ENCODE results near the gene DLX4.

Gene DLX4

DNA sequence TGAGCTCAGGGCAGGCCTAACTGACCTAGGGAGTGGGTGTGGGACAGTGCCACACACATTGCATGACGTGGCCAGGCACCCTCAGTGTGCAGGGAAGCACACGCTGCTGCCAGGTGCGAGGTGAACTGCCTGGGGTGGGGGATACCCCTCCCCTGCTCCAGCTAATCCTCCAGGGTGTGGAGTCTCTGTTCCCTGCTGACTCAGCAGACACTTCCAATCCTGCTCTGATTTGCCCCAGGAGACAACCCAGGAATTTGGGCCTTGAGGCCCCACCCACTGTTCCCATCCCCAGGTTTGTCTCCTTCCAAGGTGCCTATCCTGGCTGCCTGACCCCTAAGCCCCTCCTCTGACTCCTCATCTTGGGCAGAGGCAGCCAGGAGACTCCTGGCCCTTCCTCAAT, 15.3 kb downstream of the DLX4 start:
- ATAC-seq: no peak
- TF ChIP-seq ESRRG (CRISPR knock-in tag; IDR thresholded peaks at IDR 0.05) (no peak), TOX (CRISPR knock-in tag; IDR thresholded peaks at IDR 0.05; ENCODE audit: borderline replicate concordance) (no peak), ZC3H10 (CRISPR knock-in tag; IDR thresholded peaks at IDR 0.05) (no peak), ISL1 (CRISPR knock-in tag; IDR thresholded peaks at IDR 0.05) (no peak)
- TF ChIP-seq, protein P1, sequence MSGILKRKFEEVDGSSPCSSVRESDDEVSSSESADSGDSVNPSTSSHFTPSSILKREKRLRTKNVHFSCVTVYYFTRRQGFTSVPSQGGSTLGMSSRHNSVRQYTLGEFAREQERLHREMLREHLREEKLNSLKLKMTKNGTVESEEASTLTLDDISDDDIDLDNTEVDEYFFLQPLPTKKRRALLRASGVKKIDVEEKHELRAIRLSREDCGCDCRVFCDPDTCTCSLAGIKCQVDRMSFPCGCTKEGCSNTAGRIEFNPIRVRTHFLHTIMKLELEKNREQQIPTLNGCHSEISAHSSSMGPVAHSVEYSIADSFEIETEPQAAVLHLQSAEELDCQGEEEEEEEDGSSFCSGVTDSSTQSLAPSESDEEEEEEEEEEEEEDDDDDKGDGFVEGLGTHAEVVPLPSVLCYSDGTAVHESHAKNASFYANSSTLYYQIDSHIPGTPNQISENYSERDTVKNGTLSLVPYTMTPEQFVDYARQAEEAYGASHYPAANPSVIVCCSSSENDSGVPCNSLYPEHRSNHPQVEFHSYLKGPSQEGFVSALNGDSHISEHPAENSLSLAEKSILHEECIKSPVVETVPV (CRISPR knock-in tag; IDR thresholded peaks at IDR 0.05): no peak

- TF ChIP-seq ZC3H10 (CRISPR knock-in tag; IDR thresholded peaks at IDR 0.05) (no peak), ZNF8 (CRISPR knock-in tag; IDR thresholded peaks at IDR 0.05) (no peak), OSR1 (CRISPR knock-in tag; IDR thresholded peaks at IDR 0.05) (no peak), BACH2 (CRISPR knock-in tag; IDR thresholded peaks at IDR 0.05; ENCODE audit: borderline replicate concordance) (no peak), TCF4 (CRISPR knock-in tag; IDR thresholded peaks at IDR 0.05; ENCODE audit: borderline replicate concordance) (no peak)
- TF ChIP-seq, protein P2, sequence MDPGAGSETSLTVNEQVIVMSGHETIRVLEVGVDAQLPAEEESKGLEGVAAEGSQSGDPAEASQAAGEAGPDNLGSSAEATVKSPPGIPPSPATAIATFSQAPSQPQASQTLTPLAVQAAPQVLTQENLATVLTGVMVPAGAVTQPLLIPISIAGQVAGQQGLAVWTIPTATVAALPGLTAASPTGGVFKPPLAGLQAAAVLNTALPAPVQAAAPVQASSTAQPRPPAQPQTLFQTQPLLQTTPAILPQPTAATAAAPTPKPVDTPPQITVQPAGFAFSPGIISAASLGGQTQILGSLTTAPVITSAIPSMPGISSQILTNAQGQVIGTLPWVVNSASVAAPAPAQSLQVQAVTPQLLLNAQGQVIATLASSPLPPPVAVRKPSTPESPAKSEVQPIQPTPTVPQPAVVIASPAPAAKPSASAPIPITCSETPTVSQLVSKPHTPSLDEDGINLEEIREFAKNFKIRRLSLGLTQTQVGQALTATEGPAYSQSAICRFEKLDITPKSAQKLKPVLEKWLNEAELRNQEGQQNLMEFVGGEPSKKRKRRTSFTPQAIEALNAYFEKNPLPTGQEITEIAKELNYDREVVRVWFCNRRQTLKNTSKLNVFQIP (CRISPR knock-in tag; IDR thresholded peaks at IDR 0.05; ENCODE audit: borderline replicate concordance, low read depth): no peak
- ATAC-seq: no peak
Measured at GRCh38 chr17:49984776-49985175, 15.8 kb downstream of the DLX4 start.

- ATAC-seq: no peak
- TF ChIP-seq SNAI2 (CRISPR knock-in tag; IDR thresholded peaks at IDR 0.05): no peak
- TF ChIP-seq ESRRG (CRISPR knock-in tag; IDR thresholded peaks at IDR 0.05): no peak
- no peak for TF ChIP-seq TCF4 (CRISPR knock-in tag; IDR thresholded peaks at IDR 0.05; ENCODE audit: borderline replicate concordance)
- no peak for TF ChIP-seq ZC3H10 (CRISPR knock-in tag; IDR thresholded peaks at IDR 0.05)
- TF ChIP-seq ZFP30 (CRISPR knock-in tag; IDR thresholded peaks at IDR 0.05): no peak
- TF ChIP-seq ZNF70 (CRISPR knock-in tag; IDR thresholded peaks at IDR 0.05): no peak
- TF ChIP-seq RARB (CRISPR knock-in tag; IDR thresholded peaks at IDR 0.05): no peak
- TF ChIP-seq, protein P3, sequence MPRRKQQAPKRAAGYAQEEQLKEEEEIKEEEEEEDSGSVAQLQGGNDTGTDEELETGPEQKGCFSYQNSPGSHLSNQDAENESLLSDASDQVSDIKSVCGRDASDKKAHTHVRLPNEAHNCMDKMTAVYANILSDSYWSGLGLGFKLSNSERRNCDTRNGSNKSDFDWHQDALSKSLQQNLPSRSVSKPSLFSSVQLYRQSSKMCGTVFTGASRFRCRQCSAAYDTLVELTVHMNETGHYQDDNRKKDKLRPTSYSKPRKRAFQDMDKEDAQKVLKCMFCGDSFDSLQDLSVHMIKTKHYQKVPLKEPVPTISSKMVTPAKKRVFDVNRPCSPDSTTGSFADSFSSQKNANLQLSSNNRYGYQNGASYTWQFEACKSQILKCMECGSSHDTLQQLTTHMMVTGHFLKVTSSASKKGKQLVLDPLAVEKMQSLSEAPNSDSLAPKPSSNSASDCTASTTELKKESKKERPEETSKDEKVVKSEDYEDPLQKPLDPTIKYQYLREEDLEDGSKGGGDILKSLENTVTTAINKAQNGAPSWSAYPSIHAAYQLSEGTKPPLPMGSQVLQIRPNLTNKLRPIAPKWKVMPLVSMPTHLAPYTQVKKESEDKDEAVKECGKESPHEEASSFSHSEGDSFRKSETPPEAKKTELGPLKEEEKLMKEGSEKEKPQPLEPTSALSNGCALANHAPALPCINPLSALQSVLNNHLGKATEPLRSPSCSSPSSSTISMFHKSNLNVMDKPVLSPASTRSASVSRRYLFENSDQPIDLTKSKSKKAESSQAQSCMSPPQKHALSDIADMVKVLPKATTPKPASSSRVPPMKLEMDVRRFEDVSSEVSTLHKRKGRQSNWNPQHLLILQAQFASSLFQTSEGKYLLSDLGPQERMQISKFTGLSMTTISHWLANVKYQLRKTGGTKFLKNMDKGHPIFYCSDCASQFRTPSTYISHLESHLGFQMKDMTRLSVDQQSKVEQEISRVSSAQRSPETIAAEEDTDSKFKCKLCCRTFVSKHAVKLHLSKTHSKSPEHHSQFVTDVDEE (CRISPR knock-in tag; IDR thresholded peaks at IDR 0.05): no peak
- TF ChIP-seq ARNTL (CRISPR knock-in tag; IDR thresholded peaks at IDR 0.05; ENCODE audit: borderline replicate concordance, low read depth): no peak
- no peak for TF ChIP-seq ZFP3 (CRISPR knock-in tag; IDR thresholded peaks at IDR 0.05)
Measured at GRCh38 chr17:49985310-49985990, 16.5 kb downstream of the DLX4 start.

DNA sequence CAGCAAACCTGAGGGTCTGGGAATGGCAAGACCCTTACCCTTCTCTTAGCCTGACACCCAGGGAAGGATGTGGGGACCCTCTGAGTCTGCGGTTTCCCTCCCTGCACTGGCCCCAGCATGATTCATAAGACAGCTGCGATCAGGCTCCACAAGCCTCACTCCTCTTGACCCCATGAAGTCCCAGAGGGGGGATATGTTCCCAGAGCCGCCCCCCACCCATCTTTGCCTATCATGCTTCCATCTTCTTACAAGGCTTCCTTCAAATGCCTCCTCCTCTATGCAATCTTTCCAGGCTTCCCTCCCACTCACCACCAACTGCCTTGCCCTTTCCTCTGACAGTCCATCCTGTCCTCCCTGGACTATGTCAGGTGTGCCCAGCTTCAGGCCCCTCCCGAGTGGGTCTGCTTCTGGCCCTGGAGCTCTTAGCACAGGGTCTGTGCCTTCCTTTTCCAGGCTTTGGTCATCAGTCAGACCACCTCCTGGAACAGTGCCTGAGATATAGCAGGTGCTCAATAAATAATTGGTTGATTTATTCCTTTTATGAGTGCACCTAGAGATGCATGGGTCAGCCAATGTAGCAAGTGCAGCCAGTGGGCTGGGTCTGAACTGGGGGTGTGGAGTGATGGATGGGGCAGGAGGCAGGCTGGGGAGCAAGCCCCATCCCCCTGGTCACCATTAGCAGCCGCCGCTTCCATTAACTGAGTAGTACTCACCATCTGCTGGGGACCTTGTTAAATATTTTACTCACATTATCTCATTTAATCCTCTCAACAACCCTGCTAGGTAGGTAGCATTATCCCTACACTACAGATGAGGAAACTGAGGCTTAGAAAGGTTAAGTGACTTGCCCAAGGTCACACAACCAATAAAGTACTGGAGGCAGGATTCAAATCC, 17.7 kb downstream of the DLX4 start:
- no peak for ATAC-seq
- TF ChIP-seq ZNF8 (CRISPR knock-in tag; IDR thresholded peaks at IDR 0.05) (no peak), TCF4 (CRISPR knock-in tag; IDR thresholded peaks at IDR 0.05; ENCODE audit: borderline replicate concordance) (no peak), ZFP30 (CRISPR knock-in tag; IDR thresholded peaks at IDR 0.05) (no peak), SNAI2 (CRISPR knock-in tag; IDR thresholded peaks at IDR 0.05) (no peak), PPARA (CRISPR knock-in tag; IDR thresholded peaks at IDR 0.05; ENCODE audit: borderline replicate concordance) (no peak), ESRRG (CRISPR knock-in tag; IDR thresholded peaks at IDR 0.05) (no peak), GLIS3 (CRISPR knock-in tag; IDR thresholded peaks at IDR 0.05) (no peak), ZNF70 (CRISPR knock-in tag; IDR thresholded peaks at IDR 0.05) (no peak), ISL1 (CRISPR knock-in tag; IDR thresholded peaks at IDR 0.05) (no peak), TOX (CRISPR knock-in tag; IDR thresholded peaks at IDR 0.05; ENCODE audit: borderline replicate concordance) (no peak), ZNF565 (CRISPR knock-in tag; conservative IDR thresholded peaks at IDR 0.05; ENCODE audit: low read depth) (no peak)
- TF ChIP-seq, protein P2 (CRISPR knock-in tag; IDR thresholded peaks at IDR 0.05; ENCODE audit: borderline replicate concordance, low read depth): no peak
- TF ChIP-seq, protein P3 (CRISPR knock-in tag; IDR thresholded peaks at IDR 0.05): no peak
- TF ChIP-seq, protein P4, sequence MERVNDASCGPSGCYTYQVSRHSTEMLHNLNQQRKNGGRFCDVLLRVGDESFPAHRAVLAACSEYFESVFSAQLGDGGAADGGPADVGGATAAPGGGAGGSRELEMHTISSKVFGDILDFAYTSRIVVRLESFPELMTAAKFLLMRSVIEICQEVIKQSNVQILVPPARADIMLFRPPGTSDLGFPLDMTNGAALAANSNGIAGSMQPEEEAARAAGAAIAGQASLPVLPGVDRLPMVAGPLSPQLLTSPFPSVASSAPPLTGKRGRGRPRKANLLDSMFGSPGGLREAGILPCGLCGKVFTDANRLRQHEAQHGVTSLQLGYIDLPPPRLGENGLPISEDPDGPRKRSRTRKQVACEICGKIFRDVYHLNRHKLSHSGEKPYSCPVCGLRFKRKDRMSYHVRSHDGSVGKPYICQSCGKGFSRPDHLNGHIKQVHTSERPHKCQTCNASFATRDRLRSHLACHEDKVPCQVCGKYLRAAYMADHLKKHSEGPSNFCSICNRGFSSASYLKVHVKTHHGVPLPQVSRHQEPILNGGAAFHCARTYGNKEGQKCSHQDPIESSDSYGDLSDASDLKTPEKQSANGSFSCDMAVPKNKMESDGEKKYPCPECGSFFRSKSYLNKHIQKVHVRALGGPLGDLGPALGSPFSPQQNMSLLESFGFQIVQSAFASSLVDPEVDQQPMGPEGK (CRISPR knock-in tag; IDR thresholded peaks at IDR 0.05; ENCODE audit: borderline replicate concordance): no peak
